ENCODE results near the gene RBBP9. TPM values are rescaled to one million over a fixed set of nuclear protein-coding genes. Genes with fewer than 3 reads are reported as not detected.

RBBP9 gene
- total and polyA plus RNA-seq, 4 donors, result 6.4 to 9.5 (median 7.0) TPM

GRCh38 chr20:18537651-18538050 is 40.6 kb upstream of the RBBP9 start:
- TF ChIP-seq FOXA1 (IDR thresholded peaks at IDR 0.05), result no peak
- TF ChIP-seq TAF1 (conservative IDR thresholded peaks at IDR 0.05), result no peak
- TF ChIP-seq MAX (IDR thresholded peaks at IDR 0.05), result no peak
- TF ChIP-seq ATF3 (IDR thresholded peaks at IDR 0.05), result no peak
- TF ChIP-seq ZBTB33 (IDR thresholded peaks at IDR 0.05), result no peak
- TF ChIP-seq FOXA2 (IDR thresholded peaks at IDR 0.05), result no peak
- no peak for TF ChIP-seq EGR1 (IDR thresholded peaks at IDR 0.05; ENCODE audit: low read depth in 2 of 2)
- no peak for TF ChIP-seq HNF4A (conservative IDR thresholded peaks at IDR 0.05)
- TF ChIP-seq HNF4G (IDR thresholded peaks at IDR 0.05), result no peak
- TF ChIP-seq CTCF (IDR thresholded peaks at IDR 0.05; ENCODE audit: low read depth, low read length, missing input control), result no peak
- no peak for TF ChIP-seq RAD21 (IDR thresholded peaks at IDR 0.05)
- TF ChIP-seq REST (IDR thresholded peaks at IDR 0.05), result no peak
- TF ChIP-seq SP1 (IDR thresholded peaks at IDR 0.05), result no peak
- no peak for TF ChIP-seq GABPA (IDR thresholded peaks at IDR 0.05 in 1 of 2, conservative IDR thresholded peaks at IDR 0.05 in 1 of 2)
- TF ChIP-seq NR2F2 (IDR thresholded peaks at IDR 0.05), result no peak
- no peak for TF ChIP-seq JUND (IDR thresholded peaks at IDR 0.05)
- Histone ChIP-seq H3K4me3 (ENCODE audit: low read depth in 1 of 3, low read length in 3 of 3) (no peak overlapping the region), H3K27ac (ENCODE audit: low read depth in 1 of 2, low read length in 2 of 2) (no peak overlapping the region), H3K4me1 (ENCODE audit: control insufficient read depth in 4 of 4, insufficient read depth in 4 of 4, low read length in 3 of 4) (peaks cover 0 to 20% (median 14%) of the 10 kb centered on the region in 4 donors), H3K9ac (ENCODE audit: low read depth in 1 of 2, low read length in 2 of 2) (no peak overlapping the region), H3K27me3 (ENCODE audit: control insufficient read depth in 4 of 4, insufficient read depth in 4 of 4, low read length in 3 of 4) (no peaks in the 10 kb centered on the region), H3K9me3 (ENCODE audit: control insufficient read depth in 4 of 4, low read length in 3 of 4) (no peaks in the 10 kb centered on the region), H3K36me3 (ENCODE audit: control insufficient read depth in 4 of 4, insufficient read depth in 3 of 4, low read depth in 1 of 4, low read length in 3 of 4) (peaks cover 14 to 45% (median 29%) of the 10 kb centered on the region in 4 donors)
- WGBS, result 100% methylated on average over 2 of the region's 2 CpGs
- DNase-seq (ENCODE audit: low spot score), result no peak
